WTC11 (cell line): ENCODE data around the gene ZCCHC24. TPM values are rescaled to one million over a fixed set of nuclear protein-coding genes. Genes with fewer than 3 reads are reported as not detected.

ENCODE experiments used
- ATAC-seq: fragments of 200-7000 bp; cut with Tn5 transposase; 2 replicates; pipeline ENCODE4 v1.10.0; 2021; ENCODE audit warnings: mild to moderate bottlenecking, moderate library complexity
- CTCF ChIA-PET: fragments of 300-600 bp; sonication (Branson Sonifier 250); formaldehyde crosslinking; loops from one replicate; lab custom pipeline; 2021; ENCODE audit warnings: antibody characterized with exemption; lab: Charles Lee
- POLR2A ChIA-PET: fragments of 350-600 bp; sonication (Branson Sonifier 250); formaldehyde crosslinking; loops from one replicate; lab custom pipeline; 2021; ENCODE audit warnings: antibody characterized with exemption; lab: Charles Lee
- DNase-seq: peaks from one replicate; pipeline ENCODE4 v3.0.0; 2021; ENCODE audit warnings: low spot score
- H3K27ac Mint-ChIP-seq: 2 replicates; pipeline ENCODE4 v1.8.0; 2021; ENCODE audit warnings: mixed read lengths
- H3K27me3 Mint-ChIP-seq: 2 replicates; pipeline ENCODE4 v1.8.0; 2021; ENCODE audit warnings: low read depth, mild to moderate bottlenecking, moderate library complexity, mixed read lengths
- H3K36me3 Mint-ChIP-seq: 2 replicates; pipeline ENCODE4 v1.8.0; 2021; ENCODE audit warnings: mixed read lengths
- H3K4me1 Mint-ChIP-seq: 2 replicates; pipeline ENCODE4 v1.8.0; 2022; ENCODE audit warnings: mixed read lengths
- H3K4me3 Mint-ChIP-seq: 2 replicates; pipeline ENCODE4 v1.8.0; 2021; ENCODE audit warnings: mild to moderate bottlenecking, moderate library complexity, mixed read lengths
- H3K9me3 Mint-ChIP-seq: 2 replicates; pipeline ENCODE4 v1.8.0; 2021; ENCODE audit warnings: mixed read lengths
- ARID4B ChIP-seq: sonication (generic); formaldehyde crosslinking; IDR thresholded peaks from 2 replicates; pipeline ENCODE4 v1.8.0; 2023; ENCODE audit warnings: missing genetic modification reagents, mild to moderate bottlenecking, borderline replicate concordance
- EMX1 ChIP-seq: fragments of 250-450 bp; sonication (Bioruptor Pico); IDR thresholded peaks from 2 replicates; pipeline ENCODE4 v1.8.0; 2021; ENCODE audit warnings: mild to moderate bottlenecking
- ESRRA ChIP-seq: sonication (generic); formaldehyde crosslinking; IDR thresholded peaks from 2 replicates; pipeline ENCODE4 v1.8.1; 2022; ENCODE audit warnings: mild to moderate bottlenecking, missing genetic modification reagents, borderline replicate concordance
- GRHL2 ChIP-seq: fragments of 250-450 bp; sonication (Bioruptor Pico); IDR thresholded peaks from 2 replicates; pipeline ENCODE4 v1.8.0; 2022; ENCODE audit warnings: mild to moderate bottlenecking, moderate library complexity; ENCODE audit not compliant: insufficient replicate concordance, severe bottlenecking
- NFATC4 ChIP-seq: fragments of 250-450 bp; sonication (Bioruptor Pico); IDR thresholded peaks from 2 replicates; pipeline ENCODE4 v1.9.0; 2021; ENCODE audit warnings: mild to moderate bottlenecking
- NR2C2 ChIP-seq: sonication (generic); formaldehyde crosslinking; IDR thresholded peaks from 2 replicates; pipeline ENCODE4 v1.8.0; 2022; ENCODE audit warnings: mild to moderate bottlenecking, missing genetic modification reagents
- OVOL2 ChIP-seq: fragments of 250-450 bp; sonication (Bioruptor Pico); IDR thresholded peaks from 2 replicates; pipeline ENCODE4 v1.9.0; 2021; ENCODE audit warnings: mild to moderate bottlenecking, borderline replicate concordance
- PRDM15 ChIP-seq: sonication (generic); formaldehyde crosslinking; IDR thresholded peaks from 2 replicates; pipeline ENCODE4 v1.8.0; 2022; ENCODE audit warnings: missing genetic modification reagents
- PRRX2 ChIP-seq: fragments of 250-450 bp; sonication (Bioruptor Pico); IDR thresholded peaks from 2 replicates; pipeline ENCODE4 v1.8.0; 2021; ENCODE audit warnings: mild to moderate bottlenecking
- SMAD3 ChIP-seq: sonication (generic); formaldehyde crosslinking; IDR thresholded peaks from 2 replicates; pipeline ENCODE4 v1.8.0; 2022; ENCODE audit warnings: missing genetic modification reagents, mild to moderate bottlenecking, borderline replicate concordance
- TEAD1 ChIP-seq: sonication (generic); formaldehyde crosslinking; IDR thresholded peaks from 2 replicates; pipeline ENCODE4 v1.8.0; 2022; ENCODE audit warnings: mild to moderate bottlenecking, missing genetic modification reagents
- TEAD4 ChIP-seq: sonication (generic); formaldehyde crosslinking; IDR thresholded peaks from 2 replicates; pipeline ENCODE4 v1.8.0; 2022; ENCODE audit warnings: mild to moderate bottlenecking, missing genetic modification reagents
- ZNF219 ChIP-seq: sonication (generic); formaldehyde crosslinking; IDR thresholded peaks from 2 replicates; pipeline ENCODE4 v1.8.0; 2023; ENCODE audit warnings: missing genetic modification reagents, mild to moderate bottlenecking, borderline replicate concordance
- ZNF232 ChIP-seq: sonication (generic); formaldehyde crosslinking; IDR thresholded peaks from 2 replicates; pipeline ENCODE4 v1.8.0; 2022; ENCODE audit warnings: mild to moderate bottlenecking, missing genetic modification reagents
- ZNF317 ChIP-seq: sonication (generic); formaldehyde crosslinking; IDR thresholded peaks from 2 replicates; pipeline ENCODE4 v1.8.1; 2023; ENCODE audit warnings: low read depth, mild to moderate bottlenecking, moderate library complexity, missing genetic modification reagents, borderline replicate concordance
- ZNF423 ChIP-seq: fragments of 250-450 bp; sonication (Bioruptor Pico); IDR thresholded peaks from 2 replicates; pipeline ENCODE4 v2.1.2; 2022; ENCODE audit warnings: mild to moderate bottlenecking, moderate library complexity
- total RNA-seq: library from RNA; stranded (reverse); gene quantifications from 3 replicates; pipeline ENCODE4 v1.2.3, GENCODE V29; 2021
- TF ChIP-seq, protein P1 (sequence below): sonication (generic); formaldehyde crosslinking; IDR thresholded peaks from 2 replicates; pipeline ENCODE4 v1.8.1; 2023; ENCODE audit warnings: mild to moderate bottlenecking, missing genetic modification reagents, borderline replicate concordance

ZCCHC24 gene
- total RNA-seq, 1 experiment from 2014 or later, result 7.7 TPM

DNA sequence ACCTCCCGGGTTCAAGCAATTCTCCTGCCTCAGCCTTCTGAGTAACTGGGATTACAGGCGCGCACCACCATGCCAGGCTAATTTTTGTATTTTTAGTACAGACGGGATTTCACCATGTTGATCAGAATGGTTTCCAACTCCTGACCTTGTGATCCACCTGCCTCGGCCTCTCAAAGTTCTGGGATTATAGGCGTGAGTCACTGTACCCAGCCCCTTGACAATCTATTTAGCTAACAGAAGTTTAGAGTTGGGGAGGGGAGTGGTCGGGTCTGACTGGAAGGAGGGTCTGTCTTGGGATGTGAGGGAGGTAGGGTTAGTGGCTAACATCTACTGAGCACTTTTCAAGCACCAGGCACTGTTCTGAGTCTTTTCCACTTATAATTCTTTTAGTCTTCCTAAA lies 27.0 kb upstream of the ZCCHC24 start:
- Mint-ChIP-seq H3K9me3 (no peaks in the 10 kb centered on the region), H3K4me1 (no peaks in the 10 kb centered on the region), H3K27ac (no peak overlapping the region), H3K36me3 (no peaks in the 10 kb centered on the region), H3K27me3 (peaks cover 17% of the 10 kb centered on the region), H3K4me3 (no peak overlapping the region)
- CTCF ChIA-PET, result interaction anchor here (1.8 to 5.6 kb wide), 2 partner anchors 16 to 98 kb away, joined by 6 to 67 read pairs; no protein-coding TSS in a partner anchor
- no peak for DNase-seq
- ATAC-seq, result no peak
- TF ChIP-seq TEAD1 (CRISPR knock-in tag) (no peak), SMAD3 (CRISPR knock-in tag) (no peak), NR2C2 (CRISPR knock-in tag) (no peak), EMX1 (CRISPR knock-in tag) (no peak), GRHL2 (CRISPR knock-in tag) (no peak), TEAD4 (CRISPR knock-in tag) (no peak), ZNF423 (CRISPR knock-in tag) (no peak), NFATC4 (CRISPR knock-in tag) (no peak), ZNF219 (CRISPR knock-in tag) (no peak), PRRX2 (CRISPR knock-in tag) (no peak), ZNF232 (no peak)
- TF ChIP-seq, protein P1, sequence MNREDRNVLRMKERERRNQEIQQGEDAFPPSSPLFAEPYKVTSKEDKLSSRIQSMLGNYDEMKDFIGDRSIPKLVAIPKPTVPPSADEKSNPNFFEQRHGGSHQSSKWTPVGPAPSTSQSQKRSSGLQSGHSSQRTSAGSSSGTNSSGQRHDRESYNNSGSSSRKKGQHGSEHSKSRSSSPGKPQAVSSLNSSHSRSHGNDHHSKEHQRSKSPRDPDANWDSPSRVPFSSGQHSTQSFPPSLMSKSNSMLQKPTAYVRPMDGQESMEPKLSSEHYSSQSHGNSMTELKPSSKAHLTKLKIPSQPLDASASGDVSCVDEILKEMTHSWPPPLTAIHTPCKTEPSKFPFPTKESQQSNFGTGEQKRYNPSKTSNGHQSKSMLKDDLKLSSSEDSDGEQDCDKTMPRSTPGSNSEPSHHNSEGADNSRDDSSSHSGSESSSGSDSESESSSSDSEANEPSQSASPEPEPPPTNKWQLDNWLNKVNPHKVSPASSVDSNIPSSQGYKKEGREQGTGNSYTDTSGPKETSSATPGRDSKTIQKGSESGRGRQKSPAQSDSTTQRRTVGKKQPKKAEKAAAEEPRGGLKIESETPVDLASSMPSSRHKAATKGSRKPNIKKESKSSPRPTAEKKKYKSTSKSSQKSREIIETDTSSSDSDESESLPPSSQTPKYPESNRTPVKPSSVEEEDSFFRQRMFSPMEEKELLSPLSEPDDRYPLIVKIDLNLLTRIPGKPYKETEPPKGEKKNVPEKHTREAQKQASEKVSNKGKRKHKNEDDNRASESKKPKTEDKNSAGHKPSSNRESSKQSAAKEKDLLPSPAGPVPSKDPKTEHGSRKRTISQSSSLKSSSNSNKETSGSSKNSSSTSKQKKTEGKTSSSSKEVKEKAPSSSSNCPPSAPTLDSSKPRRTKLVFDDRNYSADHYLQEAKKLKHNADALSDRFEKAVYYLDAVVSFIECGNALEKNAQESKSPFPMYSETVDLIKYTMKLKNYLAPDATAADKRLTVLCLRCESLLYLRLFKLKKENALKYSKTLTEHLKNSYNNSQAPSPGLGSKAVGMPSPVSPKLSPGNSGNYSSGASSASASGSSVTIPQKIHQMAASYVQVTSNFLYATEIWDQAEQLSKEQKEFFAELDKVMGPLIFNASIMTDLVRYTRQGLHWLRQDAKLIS (CRISPR knock-in tag), result no peak
- POLR2A ChIA-PET, result no interaction called here

- no peak overlapping the region for H3K4me3 Mint-ChIP-seq
- no peak overlapping the region for H3K27ac Mint-ChIP-seq
- ChIA-PET CTCF (interaction anchor here (1.3 to 5.6 kb wide), 3 partner anchors 11 to 97 kb away, joined by 3 to 67 read pairs (median 6); no protein-coding TSS in a partner anchor), POLR2A (no interaction called here)
- H3K9me3 Mint-ChIP-seq, result no peaks in the 10 kb centered on the region
- H3K4me1 Mint-ChIP-seq, result no peaks in the 10 kb centered on the region
- H3K27me3 Mint-ChIP-seq, result peaks cover 18% of the 10 kb centered on the region
- ATAC-seq, result no peak
- no peaks in the 10 kb centered on the region for H3K36me3 Mint-ChIP-seq
- no peak for DNase-seq
- TF ChIP-seq PRDM15 (CRISPR knock-in tag) (no peak), ESRRA (CRISPR knock-in tag) (no peak), ZNF317 (CRISPR knock-in tag) (no peak), ARID4B (CRISPR knock-in tag) (no peak), OVOL2 (CRISPR knock-in tag) (no peak), NR2C2 (CRISPR knock-in tag) (no peak), ZNF219 (CRISPR knock-in tag) (no peak)
- TF ChIP-seq, protein P1 (CRISPR knock-in tag), result no peak
Observed at GRCh38 chr10:79471776-79472175, 26.4 kb upstream of the ZCCHC24 start.
